ENCODE data around the gene ROS1. TPM values are rescaled to one million over a fixed set of nuclear protein-coding genes. Genes with fewer than 3 reads are reported as not detected.

Gene ROS1
- total RNA-seq, 2 donors from 2014 or later: 0.23 to 0.34 TPM

DNA sequence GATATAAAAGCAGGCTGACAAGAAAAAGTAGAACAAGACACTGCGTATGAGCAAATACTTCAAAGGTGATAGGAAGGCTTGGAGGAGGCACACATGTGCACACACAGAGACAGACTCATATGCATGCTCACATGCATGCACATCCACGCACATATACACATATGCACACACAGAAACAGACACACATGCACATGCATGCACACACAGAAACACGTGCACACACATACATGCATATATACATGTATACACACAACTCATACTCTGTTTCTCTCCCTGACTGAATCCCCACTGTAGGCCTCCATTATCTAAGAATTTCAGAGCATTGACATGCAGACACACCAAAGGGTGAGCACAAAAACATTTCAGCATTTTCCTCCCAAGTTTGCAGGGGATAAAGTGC, 116.7 kb downstream of the ROS1 start:
- no peak overlapping the region for H3K27ac ChIP-seq
- H3K36me3 ChIP-seq: no peaks in the 10 kb centered on the region
- no peak for DNase-seq (ENCODE audit: low spot score)
- no peaks in the 10 kb centered on the region for H3K9me3 ChIP-seq
- H3K4me3 ChIP-seq: no peak overlapping the region
- H3K4me1 ChIP-seq (replicated peaks): no peaks in the 10 kb centered on the region
- TF ChIP-seq, protein P1, sequence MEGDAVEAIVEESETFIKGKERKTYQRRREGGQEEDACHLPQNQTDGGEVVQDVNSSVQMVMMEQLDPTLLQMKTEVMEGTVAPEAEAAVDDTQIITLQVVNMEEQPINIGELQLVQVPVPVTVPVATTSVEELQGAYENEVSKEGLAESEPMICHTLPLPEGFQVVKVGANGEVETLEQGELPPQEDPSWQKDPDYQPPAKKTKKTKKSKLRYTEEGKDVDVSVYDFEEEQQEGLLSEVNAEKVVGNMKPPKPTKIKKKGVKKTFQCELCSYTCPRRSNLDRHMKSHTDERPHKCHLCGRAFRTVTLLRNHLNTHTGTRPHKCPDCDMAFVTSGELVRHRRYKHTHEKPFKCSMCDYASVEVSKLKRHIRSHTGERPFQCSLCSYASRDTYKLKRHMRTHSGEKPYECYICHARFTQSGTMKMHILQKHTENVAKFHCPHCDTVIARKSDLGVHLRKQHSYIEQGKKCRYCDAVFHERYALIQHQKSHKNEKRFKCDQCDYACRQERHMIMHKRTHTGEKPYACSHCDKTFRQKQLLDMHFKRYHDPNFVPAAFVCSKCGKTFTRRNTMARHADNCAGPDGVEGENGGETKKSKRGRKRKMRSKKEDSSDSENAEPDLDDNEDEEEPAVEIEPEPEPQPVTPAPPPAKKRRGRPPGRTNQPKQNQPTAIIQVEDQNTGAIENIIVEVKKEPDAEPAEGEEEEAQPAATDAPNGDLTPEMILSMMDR (IDR thresholded peaks at IDR 0.05): no peak
- TF ChIP-seq POLR2AphosphoS5 (IDR thresholded peaks at IDR 0.05) (no peak), POLR2A (IDR thresholded peaks at IDR 0.05) (no peak)
- intact Hi-C loops (cut with DNase I): no loop called here
- 69% methylated on average over 3 of the region's 3 CpGs for WGBS
- no peaks in the 10 kb centered on the region for H3K27me3 ChIP-seq (replicated peaks; ENCODE audit: insufficient read depth)

DNA sequence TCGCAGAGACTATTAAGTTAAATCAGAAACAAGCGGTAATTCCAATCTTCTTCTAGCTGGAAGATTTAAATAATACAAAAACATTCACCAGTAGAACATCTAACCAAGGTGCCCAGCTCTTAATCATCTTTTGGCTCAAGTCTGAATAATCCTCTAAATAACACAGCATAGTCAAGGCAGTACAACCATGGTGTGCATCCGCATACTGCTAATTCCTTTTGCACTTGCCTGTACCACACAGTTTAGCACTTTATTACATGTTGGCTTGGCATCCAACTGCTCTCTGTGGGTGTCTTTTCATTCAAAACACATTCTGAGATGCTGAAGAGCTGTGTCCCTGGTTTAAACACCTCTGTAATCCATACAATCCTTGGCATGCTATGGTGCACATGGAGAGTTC, 118.1 kb downstream of the ROS1 start:
- Histone ChIP-seq H3K27me3 (replicated peaks; ENCODE audit: insufficient read depth) (no peaks in the 10 kb centered on the region), H3K4me3 (no peak overlapping the region), H3K4me1 (replicated peaks) (no peaks in the 10 kb centered on the region), H3K27ac (no peak overlapping the region), H3K9me3 (no peaks in the 10 kb centered on the region), H3K36me3 (no peaks in the 10 kb centered on the region)
- no peak for DNase-seq (ENCODE audit: low spot score)
- TF ChIP-seq POLR2A (IDR thresholded peaks at IDR 0.05) (no peak), POLR2AphosphoS5 (IDR thresholded peaks at IDR 0.05) (no peak)
- TF ChIP-seq, protein P1 (IDR thresholded peaks at IDR 0.05): no peak
- intact Hi-C loops (cut with DNase I): no loop called here
- 91% methylated on average over 3 of the region's 3 CpGs for WGBS

DNA sequence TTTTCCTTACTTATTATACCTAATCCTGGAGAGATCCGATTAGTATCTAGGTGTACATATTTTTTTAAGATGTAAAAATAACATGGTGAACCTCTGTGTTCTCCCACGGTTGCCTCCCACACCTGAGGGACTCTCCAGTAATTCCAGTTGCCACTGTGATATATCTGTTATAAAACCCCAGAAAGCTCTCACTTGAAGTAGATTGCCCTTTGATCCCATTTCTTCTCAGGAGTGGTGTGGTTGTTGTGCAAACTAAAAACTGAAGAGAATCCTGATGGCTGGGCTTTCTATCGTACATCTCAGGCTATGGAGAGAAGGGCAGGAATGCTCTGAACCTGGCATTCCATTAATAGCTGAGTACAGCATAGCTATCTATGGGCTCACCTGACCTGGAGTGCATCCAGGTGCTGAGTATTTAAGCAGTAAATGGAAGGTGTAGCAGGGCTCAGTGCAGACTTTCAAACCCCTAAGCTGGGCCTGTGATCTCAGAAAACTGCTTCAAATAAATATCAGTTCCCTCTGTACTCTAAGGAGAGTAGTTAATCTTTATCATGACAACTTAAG, 119.4 kb downstream of the ROS1 start:
- intact Hi-C loops (cut with DNase I): no loop called here

DNA sequence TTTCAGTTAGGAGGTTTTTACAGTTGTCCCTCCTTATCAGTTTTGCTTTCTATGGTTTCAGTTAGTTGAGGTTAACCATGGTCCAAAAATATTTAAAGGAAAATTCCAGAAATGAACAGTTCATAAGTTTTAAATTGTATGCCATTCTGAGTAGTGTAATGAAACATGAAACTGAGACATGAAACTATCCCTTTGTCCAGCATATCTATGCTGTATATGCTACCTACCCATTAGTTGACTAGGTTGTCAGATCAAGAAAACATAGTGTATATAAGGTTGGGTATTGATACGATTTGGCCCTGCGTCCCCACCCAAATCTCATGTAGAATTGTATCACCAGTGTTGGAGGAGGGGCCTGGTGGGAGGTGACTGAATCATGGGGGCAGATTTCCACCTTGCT, 121.3 kb downstream of the ROS1 start:
- intact Hi-C loops (cut with DNase I): no loop called here

More for the DNA sequence above, 119.4 kb downstream of the ROS1 start:
- Histone ChIP-seq H3K4me1 (replicated peaks) (no peaks in the 10 kb centered on the region), H3K27me3 (replicated peaks; ENCODE audit: insufficient read depth) (no peaks in the 10 kb centered on the region), H3K9me3 (no peaks in the 10 kb centered on the region), H3K4me3 (no peak overlapping the region), H3K36me3 (no peaks in the 10 kb centered on the region), H3K27ac (no peak overlapping the region)
- TF ChIP-seq POLR2AphosphoS5 (IDR thresholded peaks at IDR 0.05): no peak
- TF ChIP-seq, protein P1 (IDR thresholded peaks at IDR 0.05): no peak
- no peak for TF ChIP-seq POLR2A (IDR thresholded peaks at IDR 0.05)
- DNase-seq (ENCODE audit: low spot score): no peak
- WGBS: 66% methylated on average over 3 of the region's 3 CpGs

DNA sequence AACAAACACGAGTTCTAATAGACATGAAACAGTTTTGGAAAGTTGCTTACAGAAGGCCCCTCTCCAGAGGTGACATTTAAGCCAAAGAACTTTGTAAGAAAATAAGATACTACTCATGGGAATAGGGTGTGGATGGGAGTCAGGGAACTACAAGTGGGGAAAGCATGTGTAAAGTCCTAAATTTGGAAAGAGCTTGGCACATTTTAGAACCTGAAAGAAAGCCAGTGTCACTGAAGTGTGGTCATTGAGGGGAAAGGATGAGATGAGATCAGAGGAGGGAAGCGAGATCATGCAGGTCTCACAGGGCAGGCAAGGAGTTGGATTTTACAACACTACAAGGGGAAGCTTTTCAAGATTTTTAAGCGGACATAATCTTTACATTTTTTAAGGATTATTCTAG, 122.4 kb downstream of the ROS1 start:
- 48% methylated on average over 3 of the region's 3 CpGs for WGBS

More for the DNA sequence above, 121.3 kb downstream of the ROS1 start:
- DNase-seq (ENCODE audit: low spot score): no peak
- Histone ChIP-seq H3K9me3 (no peaks in the 10 kb centered on the region), H3K36me3 (no peaks in the 10 kb centered on the region), H3K27me3 (replicated peaks; ENCODE audit: insufficient read depth) (no peaks in the 10 kb centered on the region), H3K27ac (no peak overlapping the region), H3K4me1 (replicated peaks) (no peaks in the 10 kb centered on the region), H3K4me3 (no peak overlapping the region)
- TF ChIP-seq POLR2A (IDR thresholded peaks at IDR 0.05): no peak
- TF ChIP-seq, protein P1 (IDR thresholded peaks at IDR 0.05): no peak
- TF ChIP-seq POLR2AphosphoS5 (IDR thresholded peaks at IDR 0.05): no peak
- WGBS: 95% methylated on average over 2 of the region's 2 CpGs

More for the DNA sequence above, 122.4 kb downstream of the ROS1 start:
- no peak overlapping the region for H3K27ac ChIP-seq
- no peak for TF ChIP-seq POLR2A (IDR thresholded peaks at IDR 0.05)
- TF ChIP-seq, protein P1 (IDR thresholded peaks at IDR 0.05): no peak
- no peak for TF ChIP-seq POLR2AphosphoS5 (IDR thresholded peaks at IDR 0.05)
- no peaks in the 10 kb centered on the region for H3K9me3 ChIP-seq
- DNase-seq (ENCODE audit: low spot score): no peak
- no peaks in the 10 kb centered on the region for H3K4me1 ChIP-seq (replicated peaks)
- H3K4me3 ChIP-seq: no peak overlapping the region
- intact Hi-C loops (cut with DNase I): no loop called here
- H3K27me3 ChIP-seq (replicated peaks; ENCODE audit: insufficient read depth): no peaks in the 10 kb centered on the region
- no peaks in the 10 kb centered on the region for H3K36me3 ChIP-seq
